Fibroblast of mammary gland (primary cell): ENCODE results near the gene SLC66A2.

Experiments
- DNase-seq: peaks from one replicate; pipeline ENCODE4 v3.0.0-alpha.2; 2010; ENCODE audit warnings: low read depth
- H3K4me3 ChIP-seq: 2 replicates; pipeline ENCODE4 v1.5.1; 2011; ENCODE audit warnings: low read depth, mild to moderate bottlenecking, low read length, moderate library complexity; ENCODE audit not compliant: control insufficient read depth
- TF ChIP-seq, protein P1 (sequence below): conservative IDR thresholded peaks from 2 replicates; pipeline ENCODE4 v1.5.1; 2011; ENCODE audit warnings: low read depth, low read length, inconsistent platforms; ENCODE audit not compliant: control insufficient read depth, insufficient read depth

The SLC66A2 gene

DNA sequence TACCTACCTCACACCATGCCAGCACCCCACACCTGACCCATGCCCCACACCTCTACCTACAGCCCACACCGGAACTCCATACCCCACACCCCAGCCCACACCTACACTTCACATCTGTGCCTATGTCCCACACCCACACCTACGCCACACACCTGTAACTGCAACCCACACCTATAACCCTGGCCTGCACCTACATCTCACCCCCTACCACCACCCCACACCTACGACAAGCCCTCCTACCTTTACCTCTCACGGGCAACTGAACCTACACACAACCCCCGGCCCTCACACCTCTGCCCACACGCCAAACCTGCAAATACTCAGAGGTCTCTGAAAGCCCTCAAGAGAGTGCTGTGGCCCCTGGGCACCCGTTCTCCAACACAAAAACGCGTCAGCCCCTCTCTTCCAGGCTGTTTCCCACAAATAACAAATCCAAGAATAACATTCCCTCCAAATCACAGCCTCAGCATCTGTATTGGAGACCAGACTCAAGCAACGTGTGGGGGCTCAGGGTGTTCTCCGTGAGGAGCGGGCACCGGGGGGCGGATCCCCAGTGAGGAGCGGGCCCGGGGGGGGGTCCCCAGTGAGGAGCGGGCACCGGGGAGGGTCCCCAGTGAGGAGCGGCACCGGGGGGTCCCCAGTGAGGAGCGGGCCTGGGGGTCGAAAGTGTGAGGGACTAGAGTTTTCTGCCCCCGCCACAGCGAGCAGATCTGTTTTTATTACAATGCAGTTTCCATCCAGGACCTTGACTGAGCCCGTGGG is 33.4 kb downstream of the SLC66A2 start:
- TF ChIP-seq, protein P1, sequence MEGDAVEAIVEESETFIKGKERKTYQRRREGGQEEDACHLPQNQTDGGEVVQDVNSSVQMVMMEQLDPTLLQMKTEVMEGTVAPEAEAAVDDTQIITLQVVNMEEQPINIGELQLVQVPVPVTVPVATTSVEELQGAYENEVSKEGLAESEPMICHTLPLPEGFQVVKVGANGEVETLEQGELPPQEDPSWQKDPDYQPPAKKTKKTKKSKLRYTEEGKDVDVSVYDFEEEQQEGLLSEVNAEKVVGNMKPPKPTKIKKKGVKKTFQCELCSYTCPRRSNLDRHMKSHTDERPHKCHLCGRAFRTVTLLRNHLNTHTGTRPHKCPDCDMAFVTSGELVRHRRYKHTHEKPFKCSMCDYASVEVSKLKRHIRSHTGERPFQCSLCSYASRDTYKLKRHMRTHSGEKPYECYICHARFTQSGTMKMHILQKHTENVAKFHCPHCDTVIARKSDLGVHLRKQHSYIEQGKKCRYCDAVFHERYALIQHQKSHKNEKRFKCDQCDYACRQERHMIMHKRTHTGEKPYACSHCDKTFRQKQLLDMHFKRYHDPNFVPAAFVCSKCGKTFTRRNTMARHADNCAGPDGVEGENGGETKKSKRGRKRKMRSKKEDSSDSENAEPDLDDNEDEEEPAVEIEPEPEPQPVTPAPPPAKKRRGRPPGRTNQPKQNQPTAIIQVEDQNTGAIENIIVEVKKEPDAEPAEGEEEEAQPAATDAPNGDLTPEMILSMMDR: no peak
- no peak overlapping the region for H3K4me3 ChIP-seq
- no peak for DNase-seq

DNA sequence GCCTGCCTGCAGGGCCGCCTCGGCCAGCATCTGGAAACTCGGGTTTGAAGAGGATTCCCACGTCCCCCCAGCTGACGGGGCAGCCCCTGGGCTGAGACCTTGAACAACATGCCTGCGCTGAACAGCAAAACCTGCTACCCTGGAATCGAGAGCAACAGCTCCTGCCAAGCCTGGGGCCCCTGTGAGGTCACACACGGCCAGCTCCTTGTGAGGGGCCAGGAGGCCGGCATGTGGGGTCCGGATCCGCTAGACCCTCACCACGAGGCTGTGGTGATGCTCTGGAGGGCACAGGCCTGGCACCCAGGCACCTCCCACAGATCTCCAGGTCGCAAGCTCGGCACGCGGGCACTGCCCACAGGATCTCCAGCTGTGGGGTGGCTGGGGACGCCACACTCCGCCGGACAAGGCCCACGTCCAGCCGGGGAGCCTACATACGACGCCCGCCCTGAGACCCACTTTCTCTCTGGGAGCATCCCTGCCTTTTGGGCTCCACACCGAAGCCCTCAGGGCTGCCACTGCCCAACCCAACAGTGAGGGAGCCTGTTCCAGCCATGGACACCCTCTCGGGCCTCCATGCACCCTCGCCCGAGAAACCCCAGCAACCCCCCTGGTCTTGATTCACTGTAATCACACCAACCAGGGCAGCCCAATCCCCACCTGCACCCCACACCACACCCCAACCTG is 34.1 kb downstream of the SLC66A2 start:
- no peak overlapping the region for H3K4me3 ChIP-seq
- TF ChIP-seq, protein P1: no peak

DNA sequence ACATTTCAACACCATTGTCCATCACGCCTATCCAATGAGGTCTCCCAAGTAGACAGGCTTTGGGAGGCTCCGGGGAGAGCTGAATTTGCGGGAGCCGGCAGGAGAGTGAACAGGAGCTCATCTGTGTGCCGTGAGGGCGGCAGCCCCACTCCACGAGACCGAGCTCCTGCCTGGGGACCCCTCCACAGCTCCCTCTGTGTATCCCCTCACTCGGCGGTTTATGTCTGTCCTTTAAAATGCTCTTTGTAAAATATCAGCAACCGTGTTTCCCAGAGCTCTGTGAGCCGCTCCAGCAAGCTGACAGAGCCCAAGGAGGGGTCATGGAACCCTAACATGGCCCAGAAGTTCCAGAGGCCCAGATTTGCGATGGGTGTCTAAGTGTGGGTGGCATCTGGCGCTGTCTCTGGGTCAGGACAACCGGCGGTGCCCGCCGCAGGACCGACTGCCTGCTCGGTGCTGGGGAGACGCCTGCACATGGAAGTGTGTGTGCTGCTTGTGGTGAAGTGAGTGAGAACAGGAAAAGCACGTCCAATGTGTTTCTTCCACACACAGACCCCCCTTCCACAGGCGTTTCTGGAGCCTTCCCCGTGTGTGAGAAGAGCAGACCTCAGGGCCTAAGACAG is 34.8 kb downstream of the SLC66A2 start:
- TF ChIP-seq, protein P1: no peak
- DNase-seq: no peak
- no peak overlapping the region for H3K4me3 ChIP-seq

More for the DNA sequence above, 34.1 kb downstream of the SLC66A2 start:
- no peak for DNase-seq

DNA sequence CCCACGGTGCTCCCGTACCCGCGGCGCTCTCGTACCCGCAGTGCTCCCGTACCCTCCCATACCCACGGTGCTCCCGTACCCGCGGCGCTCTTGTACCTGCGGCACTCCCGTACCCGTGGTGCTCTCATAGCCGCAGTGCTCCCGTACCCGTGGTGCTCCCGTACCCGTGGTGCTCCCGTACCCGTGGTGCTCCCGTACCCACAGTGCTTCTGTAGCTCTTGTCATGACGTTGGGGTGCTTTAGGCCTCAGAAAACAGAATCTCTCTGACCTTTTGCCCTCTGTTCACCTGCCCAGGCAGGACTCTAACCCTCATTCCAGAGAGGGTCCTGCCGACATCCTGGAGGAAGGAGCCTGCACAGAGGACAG is 35.3 kb downstream of the SLC66A2 start:
- TF ChIP-seq, protein P1: no peak
- no peak for DNase-seq
- H3K4me3 ChIP-seq: no peak overlapping the region

DNA sequence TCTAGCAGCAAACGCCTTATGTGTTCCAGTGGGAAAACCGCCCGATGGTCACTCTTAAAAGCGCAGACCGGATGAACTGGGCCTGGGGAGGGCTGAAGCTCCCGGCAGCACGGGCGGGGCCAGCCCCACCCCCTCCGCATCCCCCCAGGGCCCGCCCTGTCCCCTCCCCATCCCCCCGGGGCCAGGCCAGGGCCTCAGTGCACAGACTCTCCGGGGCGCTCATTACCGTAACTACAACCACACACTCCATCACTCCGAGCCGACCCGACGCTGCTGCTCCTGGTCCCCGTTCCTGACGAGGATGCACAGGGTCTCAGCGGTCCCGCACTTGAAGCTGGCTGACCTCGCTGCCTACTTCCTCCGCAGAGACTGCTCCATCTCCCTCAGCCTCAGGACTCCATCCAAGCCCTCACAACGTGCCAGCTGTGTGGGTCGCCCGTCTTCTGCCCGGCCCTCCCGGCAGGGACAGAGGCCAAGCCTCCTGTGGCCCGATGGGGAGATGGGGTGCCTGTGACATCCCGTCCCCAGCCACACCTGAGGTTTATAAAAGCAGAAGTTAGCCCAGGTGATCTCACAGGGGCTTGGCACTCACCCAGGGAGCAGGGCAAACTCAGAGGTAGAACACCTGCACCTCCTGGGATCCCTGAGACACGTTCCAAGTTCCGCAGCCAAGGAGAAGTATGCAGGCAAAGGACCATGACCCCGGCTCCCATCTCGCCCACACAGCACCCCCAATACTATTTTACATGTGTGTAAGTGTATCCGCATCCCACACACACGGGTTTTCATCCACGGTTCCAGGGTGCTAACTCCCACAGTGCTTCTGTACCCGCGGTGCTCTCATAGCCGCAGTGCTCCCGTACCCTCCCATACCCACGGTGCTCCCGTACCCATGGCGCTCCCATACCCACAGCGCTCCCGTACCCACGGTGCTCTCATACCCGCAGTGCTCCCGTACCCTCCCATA is 36.0 kb downstream of the SLC66A2 start:
- H3K4me3 ChIP-seq: no peak overlapping the region
- TF ChIP-seq, protein P1: no peak
- no peak for DNase-seq

DNA sequence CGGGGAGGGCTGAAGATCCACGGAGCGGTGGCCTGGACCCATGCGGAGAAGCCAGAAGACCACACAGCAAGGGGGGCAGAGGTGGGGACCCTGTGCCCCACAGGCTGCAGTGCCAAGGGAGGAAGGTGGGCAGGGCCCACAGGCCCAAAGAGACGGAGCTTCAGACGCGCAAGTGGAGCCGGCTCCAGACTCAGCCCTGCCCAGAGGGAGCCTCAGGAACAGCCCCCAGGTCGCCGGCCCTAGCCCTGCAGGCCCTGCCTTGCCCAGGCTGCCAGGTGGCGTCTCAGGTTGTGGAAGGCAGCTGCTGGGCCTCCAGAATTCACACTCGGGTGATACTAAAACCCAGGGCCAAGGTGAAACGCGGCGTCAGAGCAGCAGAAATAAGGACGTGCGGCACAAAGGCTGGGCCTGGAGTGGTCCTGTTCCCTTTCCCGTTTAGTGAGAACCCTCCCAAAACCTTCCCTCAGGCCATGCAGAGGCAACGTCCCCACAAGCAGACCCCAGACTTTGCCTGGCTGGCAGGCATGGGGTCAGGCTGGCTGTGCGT is 36.8 kb downstream of the SLC66A2 start:
- TF ChIP-seq, protein P1: no peak
- no peak overlapping the region for H3K4me3 ChIP-seq
- DNase-seq: no peak
